HepG2 (cell line): Measurements from ENCODE around the gene ENG. TPM values are rescaled to one million over a fixed set of nuclear protein-coding genes. Genes with fewer than 3 reads are reported as not detected.
A peak's percentile ranks its signal among the peaks of the same experiment; 100 is the strongest.

Experiments
- ATAC-seq: fragments of 200-7000 bp; cut with Tn5 transposase; 3 replicates; pipeline ENCODE4 v1.9.1; 2020; ENCODE audit warnings: mild to moderate bottlenecking, moderate library complexity
- BruUV-seq: library from RNA; stranded (reverse); fragments of 400-500 nt; replicated peaks from 2 replicates; lab custom pipeline; 2021; lab: Mats Ljungman, UMichigan
- CTCF ChIA-PET: fragments of 300-600 bp; formaldehyde crosslinking; extraction: SDS; loops from one replicate; lab custom pipeline; 2021; ENCODE audit warnings: low total read pairs, inconsistent platforms, low intra/inter-chr PET ratio; lab: Yijun Ruan, JAX
- POLR2A ChIA-PET: fragments of 350-600 bp; sonication (Branson Sonifier 250); formaldehyde crosslinking; loops from one replicate; lab custom pipeline; 2020; ENCODE audit warnings: antibody characterized with exemption, inconsistent platforms; lab: Yijun Ruan, JAX
- DNase-seq: peaks from one replicate; pipeline ENCODE4 v3.0.0-alpha.2; 2015; ENCODE audit warnings: low spot score
- FAIRE-seq: peaks from 3 replicates; lab custom pipeline; 2011; peaks lifted over from hg19 to GRCh38; lab: Jason Lieb, UNC
- H2AFZ ChIP-seq: one replicate; pipeline ENCODE4 v1.6.1; 2011; ENCODE audit warnings: low read length, inconsistent platforms
- H3K27ac ChIP-seq: fragments of 300-600 bp; 3 replicates; pipeline ENCODE4 v1.8.0; 2011; ENCODE audit warnings: mixed run types, mild to moderate bottlenecking, mixed read lengths, low read length, inconsistent platforms; ENCODE audit not compliant: insufficient read depth; ENCODE audit errors: extremely low read length
- H3K27me3 ChIP-seq, 2 experiments: fragments of 200-600 bp in 1 of 2; 2 replicates in 1 of 2; 3 replicates in 1 of 2; pipeline versions ENCODE4 v1.6.0 to v1.8.0; 2011; ENCODE audit warnings: low read length in 2 of 2, mild to moderate bottlenecking in 2 of 2, moderate library complexity in 2 of 2, inconsistent platforms in 1 of 2; ENCODE audit not compliant: insufficient read depth in 2 of 2, control insufficient read depth in 1 of 2
- H3K36me3 ChIP-seq, 2 experiments: fragments of 200-600 bp in 1 of 2; replicated peaks in 1 of 2; 2 replicates in 1 of 2; 3 replicates in 1 of 2; pipeline versions ENCODE4 v1.5.1 to v1.8.0; 2011; ENCODE audit warnings: low read length in 2 of 2, inconsistent platforms in 1 of 2; ENCODE audit not compliant: insufficient read depth in 2 of 2, control insufficient read depth in 1 of 2
- H3K4me1 ChIP-seq: 2 replicates; pipeline ENCODE4 v1.5.1; 2012; ENCODE audit warnings: low read length, inconsistent platforms; ENCODE audit not compliant: insufficient read depth
- H3K4me2 ChIP-seq: 2 replicates; pipeline ENCODE4 v1.6.0; 2011; ENCODE audit warnings: low read depth, low read length, inconsistent platforms
- H3K4me3 ChIP-seq, 3 experiments: fragments of 200-600 bp in 1 of 3; sonication (generic), shearing (Covaris generic) in 1 of 3; replicated peaks in 1 of 3; 2 replicates each; pipeline ENCODE4 v1.5.1; 2011 to 2016; ENCODE audit warnings: low read length in 3 of 3, inconsistent platforms in 2 of 3, low read depth in 2 of 3, mild to moderate bottlenecking in 2 of 3, control low read depth in 1 of 3, mixed read lengths in 1 of 3; ENCODE audit not compliant: insufficient read depth in 1 of 3
- H3K79me2 ChIP-seq: one replicate; pipeline ENCODE4 v1.6.1; 2011; ENCODE audit warnings: low read length, inconsistent platforms; ENCODE audit not compliant: insufficient read depth
- H3K9ac ChIP-seq: 2 replicates; pipeline ENCODE4 v1.6.0; 2011; ENCODE audit warnings: mild to moderate bottlenecking, low read depth, low read length, inconsistent platforms; ENCODE audit not compliant: insufficient read depth
- H3K9me3 ChIP-seq: 2 replicates; pipeline ENCODE4 v1.5.1; 2012; ENCODE audit warnings: mild to moderate bottlenecking, low read length
- H4K20me1 ChIP-seq: 2 replicates; pipeline ENCODE4 v1.6.0; 2011; ENCODE audit warnings: inconsistent platforms, mild to moderate bottlenecking, low read length, moderate library complexity; ENCODE audit not compliant: insufficient read depth
- AGO2 ChIP-seq: fragments of 200-400 bp; formaldehyde crosslinking; optimal IDR thresholded peaks from 2 replicates; pipeline ENCODE3; 2017; ENCODE audit warnings: mild to moderate bottlenecking, low read depth, low read length, moderate library complexity
- CHD4 ChIP-seq: fragments of 200-600 bp; sonication (generic); IDR thresholded peaks from 2 replicates; pipeline ENCODE4 v1.7.0; 2017; ENCODE audit warnings: mild to moderate bottlenecking, low read length, borderline replicate concordance
- IKZF1 ChIP-seq: fragments of 450-650 bp; IDR thresholded peaks from 2 replicates; pipeline ENCODE4 v1.7.1; 2016
- NFYB ChIP-seq: sonication (generic); formaldehyde crosslinking; IDR thresholded peaks from 2 replicates; pipeline ENCODE4 v1.4.0; 2020; ENCODE audit warnings: missing genetic modification reagents
- NFYC ChIP-seq: IDR thresholded peaks from 2 replicates; pipeline ENCODE4 v1.6.1; 2016; ENCODE audit warnings: missing genetic modification reagents, missing compliant biosample characterization
- PITX1 ChIP-seq: sonication (generic); formaldehyde crosslinking; IDR thresholded peaks from 2 replicates; pipeline ENCODE4 v1.5.1; 2020; ENCODE audit warnings: mild to moderate bottlenecking, missing genetic modification reagents
- RAD21 ChIP-seq: fragments of 450-650 bp; formaldehyde crosslinking; IDR thresholded peaks from 2 replicates; pipeline ENCODE4 v1.5.0; 2020; ENCODE audit warnings: mild to moderate bottlenecking
- SMC3 ChIP-seq: IDR thresholded peaks from 2 replicates; pipeline ENCODE4 v1.6.1; 2011; ENCODE audit warnings: low read length, improper control_type of control experiment
- SMYD3 ChIP-seq: sonication (generic); formaldehyde crosslinking; IDR thresholded peaks from 2 replicates; pipeline ENCODE4 v1.8.1; 2023; ENCODE audit warnings: mild to moderate bottlenecking, missing genetic modification reagents
- TFE3 ChIP-seq: IDR thresholded peaks from 2 replicates; pipeline ENCODE4 v1.6.1; 2016
- ZNF180 ChIP-seq: sonication (generic); formaldehyde crosslinking; IDR thresholded peaks from 2 replicates; pipeline ENCODE4 v1.4.0; 2020; ENCODE audit warnings: low read depth, missing genetic modification reagents, borderline replicate concordance
- ZNF224 ChIP-seq: sonication (generic); formaldehyde crosslinking; IDR thresholded peaks from 2 replicates; pipeline ENCODE4 v1.5.0; 2020; ENCODE audit warnings: mild to moderate bottlenecking, missing genetic modification reagents
- ZNF629 ChIP-seq: sonication (generic); formaldehyde crosslinking; conservative IDR thresholded peaks from 2 replicates; pipeline ENCODE4 v1.5.0; 2020; ENCODE audit warnings: missing genetic modification reagents
- ZNF678 ChIP-seq: sonication (generic); formaldehyde crosslinking; IDR thresholded peaks from 2 replicates; pipeline ENCODE4 v1.4.0; 2020; ENCODE audit warnings: mild to moderate bottlenecking, missing genetic modification reagents
- WGBS: methylation state at CpG from one replicate; pipeline ENCODE4 v1.1.6; 2017; ENCODE audit warnings: low lambda C conversion rate; 5-methylcytosine and 5-hydroxymethylcytosine counted together
- in situ Hi-C: cut with HindIII; loops from 2 replicates; pipeline ENCODE4 v1.10.0; 2017; ENCODE audit warnings: low pct_unique_long_range_greater_than_20kb; ENCODE audit not compliant: extremely low pct_ligation_motif_present
- intact Hi-C: fragments of 100-400 bp; cut with micrococcal nuclease; formaldehyde crosslinking; loops from one replicate; pipeline ENCODE4 v1.10.0; 2022; ENCODE audit not compliant: unreplicated experiment
- polyA plus RNA-seq, 8 experiments: library from polyadenylated mRNA; depleted of rRNA in 3 of 8; stranded (reverse) in 7 of 8; unstranded in 1 of 8; fragments of >200 nt; fragmentation: Illumina TruSeq in 4 of 8; extraction: Trizol in 4 of 8; gene quantifications; 2 replicates each; pipeline versions ENCODE4 v1.2.1 to v1.2.3, GENCODE V29; 2011 to 2016; ENCODE audit warnings: low read depth in 4 of 8, missing spikeins in 1 of 8, mixed read lengths in 1 of 8; ENCODE audit not compliant: insufficient read depth in 1 of 8
- total RNA-seq, 5 experiments: library from RNA; depleted of rRNA; stranded (reverse); fragments of >200 nt; fragmentation: Illumina TruSeq; extraction: Trizol; gene quantifications; 2 replicates each; pipeline ENCODE4 v1.2.3, GENCODE V29; 2016; ENCODE audit warnings: low read depth in 1 of 5
- TF ChIP-seq, protein P1 (sequence below): sonication (generic); formaldehyde crosslinking; IDR thresholded peaks from 2 replicates; pipeline ENCODE4 v1.4.0; 2020; ENCODE audit warnings: missing genetic modification reagents

The ENG gene
- total and polyA plus RNA-seq, 2 of the 13 experiments (the other 11 are each of a cell fraction or from before 2014, with no cell fraction given), result 0.02 to 1.1 TPM

DNA sequence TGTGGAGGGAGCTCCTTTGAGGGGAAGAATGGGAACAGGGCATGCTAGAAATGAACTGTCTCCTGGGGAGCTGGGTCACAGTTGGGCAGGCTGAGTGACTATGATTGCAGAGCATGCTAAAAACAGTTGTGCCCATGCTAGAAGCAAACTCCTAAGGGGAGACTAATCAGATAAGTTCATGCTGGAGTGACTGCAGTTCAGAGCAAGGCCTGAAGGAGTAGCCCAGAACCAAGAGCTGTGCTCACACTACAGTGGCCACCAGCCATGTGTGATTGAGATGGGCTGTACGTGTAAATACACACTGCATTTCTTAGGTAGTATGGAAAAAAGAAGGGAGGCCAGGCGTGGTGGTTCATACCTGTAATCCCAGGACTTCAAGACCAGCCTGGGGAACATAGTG is 33.3 kb upstream of the ENG start:
- in situ Hi-C loops, result no loop called here
- peak; percentile 80 for ATAC-seq
- no TSS peak for BruUV-seq

GRCh38 chr9:127886401-127886972 is 32.0 kb upstream of the ENG start:
- Histone ChIP-seq H3K4me3 (no peak overlapping the region), H3K4me1 (peaks cover 4% of the 10 kb centered on the region; the same call in 1 of the 2 replicates), H4K20me1 (no peaks in the 10 kb centered on the region), H3K9ac (no peak overlapping the region), H3K9me3 (no peaks in the 10 kb centered on the region), H3K27ac (no peak overlapping the region), H3K27me3 (no peaks in the 10 kb centered on the region), H3K4me2 (no peak overlapping the region), H3K36me3 (peaks cover 12 to 33% of the 10 kb centered on the region in 2 experiments; a peak in 4 of 5 replicates), H2AFZ (no peak overlapping the region), H3K79me2 (no peaks in the 10 kb centered on the region)
- ChIA-PET CTCF (no interaction called here), POLR2A (interaction anchor here (2.7 kb wide), 1 partner anchor 11 kb away, joined by 12 read pairs; no protein-coding TSS in a partner anchor)
- in situ Hi-C loops, result no loop called here
- intact Hi-C loops, result no loop called here
- peak; percentile 20 for ATAC-seq
- no peak for TF ChIP-seq TFE3 (CRISPR knock-in tag)
- no peak for TF ChIP-seq ZNF678 (CRISPR knock-in tag)
- no peak for TF ChIP-seq PITX1
- peak; percentile 83 for TF ChIP-seq NFYC (CRISPR knock-in tag)
- TF ChIP-seq SMYD3 (CRISPR knock-in tag), result no peak
- TF ChIP-seq, protein P1, sequence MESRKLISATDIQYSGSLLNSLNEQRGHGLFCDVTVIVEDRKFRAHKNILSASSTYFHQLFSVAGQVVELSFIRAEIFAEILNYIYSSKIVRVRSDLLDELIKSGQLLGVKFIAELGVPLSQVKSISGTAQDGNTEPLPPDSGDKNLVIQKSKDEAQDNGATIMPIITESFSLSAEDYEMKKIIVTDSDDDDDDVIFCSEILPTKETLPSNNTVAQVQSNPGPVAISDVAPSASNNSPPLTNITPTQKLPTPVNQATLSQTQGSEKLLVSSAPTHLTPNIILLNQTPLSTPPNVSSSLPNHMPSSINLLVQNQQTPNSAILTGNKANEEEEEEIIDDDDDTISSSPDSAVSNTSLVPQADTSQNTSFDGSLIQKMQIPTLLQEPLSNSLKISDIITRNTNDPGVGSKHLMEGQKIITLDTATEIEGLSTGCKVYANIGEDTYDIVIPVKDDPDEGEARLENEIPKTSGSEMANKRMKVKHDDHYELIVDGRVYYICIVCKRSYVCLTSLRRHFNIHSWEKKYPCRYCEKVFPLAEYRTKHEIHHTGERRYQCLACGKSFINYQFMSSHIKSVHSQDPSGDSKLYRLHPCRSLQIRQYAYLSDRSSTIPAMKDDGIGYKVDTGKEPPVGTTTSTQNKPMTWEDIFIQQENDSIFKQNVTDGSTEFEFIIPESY (CRISPR knock-in tag), result peak; percentile 53; the same call in 1 of the 2 replicates
- peak; percentile 89 for TF ChIP-seq ZNF629 (CRISPR knock-in tag)
- peak; percentile 67 for TF ChIP-seq AGO2
- peak; percentile 86 for TF ChIP-seq NFYB
- TF ChIP-seq CHD4, result peak; percentile 35; the same call in 1 of the 2 replicates
- BruUV-seq, result no TSS peak
- no peak for FAIRE-seq
- no peak for DNase-seq
- 96% methylated on average over 12 of the region's 18 CpGs for WGBS

More for the DNA sequence above, 33.3 kb upstream of the ENG start:
- Histone ChIP-seq H3K36me3 (peaks cover 14 to 40% of the 10 kb centered on the region in 2 experiments; a peak in 4 of 5 replicates), H3K9me3 (peaks cover 4% of the 10 kb centered on the region), H2AFZ (no peak overlapping the region), H3K9ac (no peak overlapping the region), H3K4me2 (no peak overlapping the region), H3K79me2 (no peaks in the 10 kb centered on the region), H4K20me1 (no peaks in the 10 kb centered on the region), H3K4me1 (no peaks in the 10 kb centered on the region), H3K27ac (no peak overlapping the region), H3K27me3 (no peaks in the 10 kb centered on the region), H3K4me3 (no peak overlapping the region)
- intact Hi-C loops, result no loop called here
- no peak for TF ChIP-seq ZNF180 (CRISPR knock-in tag)
- TF ChIP-seq SMC3, result peak; percentile 6; the same call in 1 of the 2 replicates
- TF ChIP-seq IKZF1, result no peak
- no peak for TF ChIP-seq ZNF224 (CRISPR knock-in tag)
- TF ChIP-seq RAD21 (CRISPR knock-in tag), result 0 out of 2 replicates have a peak, but pooled peaks have one; percentile 31
- FAIRE-seq, result peak; percentile 26
- POLR2A ChIA-PET, result interaction anchor here (0.6 to 0.8 kb wide), 2 partner anchors 29 to 675 kb away, joined by 3 to 4 read pairs; partner anchors contain the start of gene ST6GALNAC4
- peak; percentile 27 for DNase-seq
- WGBS, result 100% methylated on average over 2 of the region's 2 CpGs
- CTCF ChIA-PET, result no interaction called here
